GM12891 (cell line): ENCODE measurements around the gene MSRB1.

Source experiments
- PAX5 ChIP-seq: IDR thresholded peaks from 2 replicates; pipeline ENCODE4 v1.6.1; 2011; ENCODE audit warnings: low read length, moderate library complexity, mild to moderate bottlenecking; ENCODE audit not compliant: insufficient read depth, severe bottlenecking
- POLR2A ChIP-seq: IDR thresholded peaks from 2 replicates; pipeline ENCODE4 v1.6.1; 2011; ENCODE audit warnings: low read depth, low read length, control low read depth
- POLR2AphosphoS5 ChIP-seq: IDR thresholded peaks from 2 replicates; pipeline ENCODE4 v1.6.1; 2011; ENCODE audit warnings: low read depth, low read length, control low read depth
- POU2F2 ChIP-seq: IDR thresholded peaks from 2 replicates; pipeline ENCODE4 v1.6.1; 2011; ENCODE audit warnings: low read depth, mild to moderate bottlenecking, control low read depth, low read length, moderate library complexity
- SPI1 ChIP-seq: IDR thresholded peaks from 2 replicates; pipeline ENCODE4 v1.6.1; 2011; ENCODE audit warnings: low read depth, low read length, control low read depth
- TAF1 ChIP-seq: IDR thresholded peaks from 2 replicates; pipeline ENCODE4 v1.6.1; 2011; ENCODE audit warnings: low read depth, low read length, control low read depth

- TF ChIP-seq POLR2AphosphoS5 (no peak), POLR2A (no peak), PAX5 (no peak), SPI1 (no peak), TAF1 (no peak), POU2F2 (no peak)
Observed at GRCh38 chr16:1968146-1968953, 25.4 kb upstream of the MSRB1 start.
